ENCODE results near the gene TEPSIN. TPM values are rescaled to one million over a fixed set of nuclear protein-coding genes. Genes with fewer than 3 reads are reported as not detected.

Gene TEPSIN
- total and polyA plus RNA-seq, 4 donors = 20.7 to 48.7 (median 31.1) TPM

DNA sequence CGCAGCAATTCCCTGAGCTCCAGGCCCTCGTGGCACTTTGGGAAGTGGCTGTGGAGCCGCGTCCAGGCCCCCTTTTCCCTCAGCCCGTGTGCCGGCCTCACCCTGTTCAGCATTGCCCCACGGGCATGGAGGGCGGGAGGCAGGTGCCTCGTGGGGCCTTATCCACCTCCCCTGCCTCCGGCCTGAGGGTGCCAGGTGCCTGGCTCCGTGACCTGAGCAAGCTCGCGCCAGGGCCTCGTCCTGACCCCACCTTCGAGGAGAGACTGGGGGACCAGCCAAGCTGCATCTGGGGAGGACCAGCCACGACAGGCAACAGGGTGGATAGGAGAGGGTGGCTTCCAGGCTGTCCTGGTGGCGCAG is 45.8 kb downstream of the TEPSIN start:
- no peak for DNase-seq

DNA sequence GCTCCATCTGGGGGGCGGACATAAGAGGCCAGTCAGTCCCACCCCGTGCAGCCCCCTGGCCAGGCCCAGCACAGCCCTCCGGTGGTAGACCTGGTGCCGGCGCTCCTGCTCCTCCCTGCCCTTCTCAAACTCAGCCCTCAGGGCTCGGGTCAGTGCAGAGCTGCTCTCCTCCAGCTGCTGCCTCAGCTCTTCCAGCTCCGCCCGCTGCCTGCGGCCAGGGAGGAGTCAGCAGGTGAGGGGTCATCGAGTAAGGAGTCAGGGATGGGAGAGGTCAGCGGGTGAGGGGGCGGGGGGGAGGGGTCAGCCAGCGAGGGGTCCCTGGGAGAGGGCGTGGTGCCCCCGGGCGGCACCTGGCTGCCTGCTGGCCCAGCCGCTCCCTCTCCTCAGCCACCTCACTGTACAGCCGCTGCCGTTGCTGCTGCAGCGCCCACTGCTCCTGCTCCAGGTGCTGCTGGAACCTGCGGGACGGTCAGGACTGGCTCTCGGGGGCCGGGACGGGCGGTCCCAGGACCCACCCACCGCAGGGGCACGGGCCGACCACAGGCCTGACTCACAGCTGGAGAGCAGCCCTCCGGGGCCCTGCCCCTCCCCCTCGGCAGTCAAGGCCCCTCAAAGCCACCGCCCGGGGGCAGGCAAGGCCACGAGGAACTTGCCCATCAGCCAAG is 46.3 kb downstream of the TEPSIN start:
- Histone ChIP-seq H3K9me3 (ENCODE audit: control insufficient read depth in 4 of 4, insufficient read depth in 3 of 4, low read length in 3 of 4) (no peaks in the 10 kb centered on the region), H3K36me3 (ENCODE audit: control insufficient read depth in 4 of 4, insufficient read depth in 4 of 4, low read length in 4 of 4) (peaks cover 0 to 15% (median 0%) of the 10 kb centered on the region in 4 donors), H3K27me3 (ENCODE audit: control insufficient read depth in 3 of 3, insufficient read depth in 3 of 3, low read length in 2 of 3) (no peaks in the 10 kb centered on the region), H3K9ac (ENCODE audit: insufficient read depth in 1 of 2, low read length in 2 of 2) (no peak overlapping the region), H3K4me1 (ENCODE audit: control insufficient read depth in 5 of 5, insufficient read depth in 5 of 5, low read length in 5 of 5) (peaks cover 0 to 13% (median 0%) of the 10 kb centered on the region in 5 donors), H3K27ac (ENCODE audit: low read depth in 1 of 2, low read length in 1 of 2) (no peak overlapping the region), H3K4me3 (no peak overlapping the region)
- no peak for DNase-seq
- 92% methylated on average over 27 to 34 of the region's 34 CpGs for WGBS, 2 donors
- ATAC-seq (ENCODE audit: insufficient read depth, low FRiP score) = no peak
- TF ChIP-seq, protein P1, sequence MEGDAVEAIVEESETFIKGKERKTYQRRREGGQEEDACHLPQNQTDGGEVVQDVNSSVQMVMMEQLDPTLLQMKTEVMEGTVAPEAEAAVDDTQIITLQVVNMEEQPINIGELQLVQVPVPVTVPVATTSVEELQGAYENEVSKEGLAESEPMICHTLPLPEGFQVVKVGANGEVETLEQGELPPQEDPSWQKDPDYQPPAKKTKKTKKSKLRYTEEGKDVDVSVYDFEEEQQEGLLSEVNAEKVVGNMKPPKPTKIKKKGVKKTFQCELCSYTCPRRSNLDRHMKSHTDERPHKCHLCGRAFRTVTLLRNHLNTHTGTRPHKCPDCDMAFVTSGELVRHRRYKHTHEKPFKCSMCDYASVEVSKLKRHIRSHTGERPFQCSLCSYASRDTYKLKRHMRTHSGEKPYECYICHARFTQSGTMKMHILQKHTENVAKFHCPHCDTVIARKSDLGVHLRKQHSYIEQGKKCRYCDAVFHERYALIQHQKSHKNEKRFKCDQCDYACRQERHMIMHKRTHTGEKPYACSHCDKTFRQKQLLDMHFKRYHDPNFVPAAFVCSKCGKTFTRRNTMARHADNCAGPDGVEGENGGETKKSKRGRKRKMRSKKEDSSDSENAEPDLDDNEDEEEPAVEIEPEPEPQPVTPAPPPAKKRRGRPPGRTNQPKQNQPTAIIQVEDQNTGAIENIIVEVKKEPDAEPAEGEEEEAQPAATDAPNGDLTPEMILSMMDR (IDR thresholded peaks at IDR 0.05; ENCODE audit: control extremely low read depth, extremely low read depth) = no peak

More for the DNA sequence above, 45.8 kb downstream of the TEPSIN start:
- peaks cover 0 to 13% (median 0%) of the 10 kb centered on the region in 5 donors for H3K4me1 ChIP-seq (ENCODE audit: control insufficient read depth in 5 of 5, insufficient read depth in 5 of 5, low read length in 5 of 5)
- H3K9me3 ChIP-seq (ENCODE audit: control insufficient read depth in 4 of 4, insufficient read depth in 3 of 4, low read length in 3 of 4) = no peaks in the 10 kb centered on the region
- H3K27me3 ChIP-seq (ENCODE audit: control insufficient read depth in 3 of 3, insufficient read depth in 3 of 3, low read length in 2 of 3) = no peaks in the 10 kb centered on the region
- TF ChIP-seq, protein P1 (IDR thresholded peaks at IDR 0.05; ENCODE audit: control extremely low read depth, extremely low read depth) = no peak
- peaks cover 0 to 15% (median 0%) of the 10 kb centered on the region in 4 donors for H3K36me3 ChIP-seq (ENCODE audit: control insufficient read depth in 4 of 4, insufficient read depth in 4 of 4, low read length in 4 of 4)
- H3K27ac ChIP-seq (ENCODE audit: low read depth in 1 of 2, low read length in 1 of 2) = no peak overlapping the region
- 93 to 95% methylated on average over 17 of the region's 17 CpGs for WGBS, 2 donors
- no peak overlapping the region for H3K4me3 ChIP-seq
- no peak for ATAC-seq (ENCODE audit: insufficient read depth, low FRiP score)
- no peak overlapping the region for H3K9ac ChIP-seq (ENCODE audit: insufficient read depth in 1 of 2, low read length in 2 of 2)

DNA sequence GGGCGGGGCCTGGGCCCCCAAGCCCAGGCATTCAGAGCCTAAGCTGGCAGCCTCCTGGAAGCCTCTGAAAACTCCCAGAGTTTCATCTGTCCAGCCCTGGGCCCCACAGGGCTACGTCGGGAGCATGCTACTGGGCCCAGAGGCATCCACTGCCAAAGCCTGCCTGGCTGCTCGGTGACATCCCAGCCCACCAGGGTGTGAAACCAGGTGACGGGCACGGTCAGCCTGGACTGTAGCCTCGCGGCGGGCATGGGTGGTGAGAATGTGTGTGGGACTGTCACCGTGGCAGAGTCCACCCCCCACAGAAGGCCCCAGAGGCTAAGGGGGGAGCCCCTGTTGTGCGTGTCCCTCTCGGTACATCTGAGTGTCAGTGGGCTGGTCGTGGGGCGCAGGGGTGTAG is 47.2 kb downstream of the TEPSIN start:
- peaks cover 0 to 13% (median 0%) of the 10 kb centered on the region in 5 donors for H3K4me1 ChIP-seq (ENCODE audit: control insufficient read depth in 5 of 5, insufficient read depth in 5 of 5, low read length in 5 of 5)
- no peak overlapping the region for H3K9ac ChIP-seq (ENCODE audit: insufficient read depth in 1 of 2, low read length in 2 of 2)
- TF ChIP-seq, protein P1 (IDR thresholded peaks at IDR 0.05; ENCODE audit: control extremely low read depth, extremely low read depth) = no peak
- 92 to 96% methylated on average over 14 of the region's 14 CpGs for WGBS, 2 donors
- ATAC-seq (ENCODE audit: insufficient read depth, low FRiP score) = no peak
- H3K27me3 ChIP-seq (ENCODE audit: control insufficient read depth in 3 of 3, insufficient read depth in 3 of 3, low read length in 2 of 3) = no peaks in the 10 kb centered on the region
- H3K4me3 ChIP-seq = no peak overlapping the region
- H3K9me3 ChIP-seq (ENCODE audit: control insufficient read depth in 4 of 4, insufficient read depth in 3 of 4, low read length in 3 of 4) = no peaks in the 10 kb centered on the region
- no peak overlapping the region for H3K27ac ChIP-seq (ENCODE audit: low read depth in 1 of 2, low read length in 1 of 2)
- H3K36me3 ChIP-seq (ENCODE audit: control insufficient read depth in 4 of 4, insufficient read depth in 4 of 4, low read length in 4 of 4) = peaks cover 0 to 15% (median 0%) of the 10 kb centered on the region in 4 donors
- DNase-seq = no peak
